Fibroblast of skin of abdomen (primary cell): ENCODE measurements around the gene PRAC1.

ENCODE experiments used
- DNase-seq: peaks from one replicate; pipeline ENCODE4 v3.0.0-alpha.2; 2013

PRAC1 gene

DNA sequence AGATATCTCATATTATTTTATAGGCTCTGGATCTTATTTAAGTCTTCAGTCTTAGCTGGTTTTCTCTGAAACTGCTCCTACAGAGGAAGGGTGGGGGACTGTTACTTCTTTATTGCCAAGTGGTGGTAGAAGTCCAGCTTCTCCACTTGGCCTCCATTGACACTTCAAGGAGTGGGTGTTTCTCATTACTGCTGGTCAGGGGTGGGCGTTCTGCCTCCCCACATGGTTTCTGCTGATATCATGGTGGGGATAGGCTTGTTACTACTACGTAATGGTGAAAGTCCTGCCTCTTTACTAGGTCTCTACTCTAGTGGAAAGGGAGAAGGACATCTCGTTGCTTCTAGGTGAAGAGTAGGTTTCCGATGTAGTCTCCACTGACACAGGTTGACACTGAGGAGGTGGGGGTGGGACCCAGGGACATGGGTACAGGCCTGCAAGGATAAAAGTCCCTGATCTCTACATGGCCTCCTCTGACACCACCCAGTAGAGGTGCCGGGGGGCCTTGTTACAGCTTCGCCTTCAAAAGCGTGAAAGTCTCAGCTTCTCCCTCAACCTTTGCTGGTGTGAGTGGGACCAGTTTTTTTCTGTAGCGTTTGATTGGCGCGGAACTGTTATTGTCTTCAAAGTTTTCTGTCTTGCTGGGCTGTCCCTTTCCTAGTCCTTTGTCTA, 20.3 kb downstream of the PRAC1 start:
- no peak for DNase-seq

DNA sequence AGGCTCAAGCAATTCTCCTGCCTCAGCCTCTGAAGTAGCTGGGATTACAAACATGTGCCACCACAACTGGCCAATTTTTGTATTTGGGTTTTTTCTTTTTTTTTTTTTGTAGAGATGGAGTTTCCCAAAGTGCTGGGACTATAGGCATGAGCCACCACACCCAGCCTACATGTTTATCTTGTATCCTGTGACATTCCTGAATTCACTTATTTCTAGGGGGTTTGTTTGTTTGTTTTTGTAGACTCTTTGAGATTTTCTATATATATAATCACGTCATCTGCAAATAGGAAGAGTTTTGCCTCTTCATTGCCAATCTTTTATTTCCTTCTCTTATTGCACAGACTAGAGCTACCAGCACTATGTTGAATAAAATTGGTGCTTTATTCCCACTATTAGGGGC, 29.1 kb downstream of the PRAC1 start:
- DNase-seq: no peak

- DNase-seq: no peak
These were observed 30.3 kb downstream of the PRAC1 start for GRCh38 chr17:48692049-48692448.

DNA sequence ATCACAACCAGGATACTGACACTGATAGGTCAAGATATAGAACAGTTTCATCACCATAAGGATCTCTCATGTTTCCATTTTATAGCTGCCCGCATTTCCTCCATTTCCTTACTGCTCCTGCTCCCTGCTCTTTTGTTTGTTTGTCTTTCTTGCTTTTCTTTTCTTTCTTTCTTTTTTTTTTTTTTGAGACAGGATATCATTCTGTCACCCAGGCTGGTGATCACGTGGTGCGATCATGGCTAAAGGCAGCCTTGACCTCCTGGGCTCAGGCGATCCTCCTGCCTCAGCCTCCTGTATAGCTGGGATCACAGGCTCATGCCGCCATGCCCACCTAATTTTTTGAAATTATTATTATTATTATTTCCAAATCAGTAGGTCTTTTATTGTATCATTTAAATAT, 31.7 kb downstream of the PRAC1 start:
- no peak for DNase-seq

DNA sequence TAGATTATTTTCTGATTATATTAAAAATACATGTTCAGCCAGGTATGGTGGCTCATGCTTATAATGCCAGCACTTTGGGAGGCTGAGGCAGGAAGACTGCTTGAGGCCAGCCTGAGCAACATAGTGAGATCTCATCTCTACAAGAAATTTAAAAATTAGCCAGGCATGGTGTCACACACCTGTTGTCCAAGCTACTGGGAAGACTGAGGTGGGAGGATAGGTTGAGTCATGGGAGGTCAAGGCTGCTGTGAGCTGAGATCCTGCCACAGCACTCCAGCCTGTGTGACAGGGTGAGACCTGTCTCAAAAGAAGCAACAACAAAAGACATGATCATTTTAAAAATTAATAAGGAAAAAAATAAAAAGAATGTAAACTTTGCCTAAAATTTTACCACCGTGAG, 40.7 kb downstream of the PRAC1 start:
- no peak for DNase-seq

- no peak for DNase-seq
These were observed 42.8 kb downstream of the PRAC1 start for GRCh38 chr17:48679385-48680096.

GRCh38 chr17:48678141-48678971, 44.0 kb downstream of the PRAC1 start:
- peak; percentile 39 for DNase-seq

DNA sequence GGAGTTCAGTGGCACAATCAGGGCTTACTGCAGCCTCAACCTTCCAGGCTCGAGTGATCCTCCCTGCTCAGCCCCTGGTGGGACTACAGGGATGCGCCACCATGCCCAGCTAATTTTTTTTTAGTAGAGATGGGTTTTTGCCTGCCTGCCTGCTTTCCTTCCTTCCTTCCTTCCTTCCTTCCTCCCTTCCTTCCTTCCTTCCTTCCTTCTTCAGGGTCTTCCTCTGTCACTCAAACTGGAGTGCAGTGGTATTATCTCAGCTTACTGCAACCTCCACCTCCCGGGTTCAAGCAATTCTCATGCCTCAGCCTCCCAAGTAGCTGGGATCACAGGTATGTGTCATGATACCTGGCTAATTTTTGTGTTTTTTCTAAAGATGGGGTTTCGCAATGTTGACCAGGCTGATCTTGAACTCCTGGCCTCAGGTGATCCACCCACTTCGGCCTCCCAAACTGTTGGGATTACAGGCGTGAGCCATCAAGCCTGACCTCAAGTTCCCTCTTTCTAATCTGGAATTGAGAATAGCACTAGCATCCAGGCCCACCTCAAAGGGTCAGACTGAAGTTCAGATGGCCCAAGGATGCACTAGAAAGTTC, 45.3 kb downstream of the PRAC1 start:
- no peak for DNase-seq

DNA sequence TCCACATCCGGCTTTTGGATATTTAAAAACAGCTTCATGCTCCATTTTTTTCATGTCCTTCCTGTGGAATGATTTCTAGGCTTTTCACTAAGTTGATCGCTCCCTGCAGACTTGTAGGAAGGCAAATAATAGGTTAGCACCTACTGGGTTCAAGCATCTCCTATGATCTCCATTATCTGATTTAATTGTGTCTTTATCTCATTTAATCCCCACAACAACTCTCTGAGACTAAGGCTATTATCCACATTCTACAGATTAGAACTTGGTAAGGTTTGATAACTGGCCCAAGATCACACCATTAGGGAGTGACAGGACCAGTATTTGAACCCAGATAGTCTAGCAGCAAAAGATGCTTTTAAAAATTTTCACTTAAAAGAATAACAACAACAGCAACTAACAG, 50.0 kb downstream of the PRAC1 start:
- DNase-seq: no peak
